ENCODE measurements around the gene BIRC5. TPM values are rescaled to one million over a fixed set of nuclear protein-coding genes. Genes with fewer than 3 reads are reported as not detected.

The BIRC5 gene
- total and polyA plus RNA-seq, 8 donors, result 4.8 to 43.4 (median 23.7) TPM

DNA sequence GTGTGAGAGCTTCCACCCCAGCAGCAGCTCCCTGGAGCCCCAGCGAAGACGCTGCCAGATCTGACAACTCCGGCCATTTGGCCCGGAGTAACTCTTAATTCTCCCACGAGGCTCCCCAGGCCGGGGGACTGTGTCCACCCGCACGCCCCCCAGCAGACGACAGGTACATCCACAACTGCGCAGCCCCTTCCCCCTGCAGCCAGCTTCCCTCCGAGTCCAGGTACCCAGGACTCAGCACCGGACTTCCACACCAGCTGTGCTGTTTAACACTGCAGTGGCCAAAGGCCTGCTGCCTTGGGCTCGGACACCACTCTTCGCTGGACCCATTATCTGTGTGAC, 38.4 kb upstream of the BIRC5 start:
- DNase-seq (no peak), ATAC-seq (no peak)
- TF ChIP-seq, protein P1, sequence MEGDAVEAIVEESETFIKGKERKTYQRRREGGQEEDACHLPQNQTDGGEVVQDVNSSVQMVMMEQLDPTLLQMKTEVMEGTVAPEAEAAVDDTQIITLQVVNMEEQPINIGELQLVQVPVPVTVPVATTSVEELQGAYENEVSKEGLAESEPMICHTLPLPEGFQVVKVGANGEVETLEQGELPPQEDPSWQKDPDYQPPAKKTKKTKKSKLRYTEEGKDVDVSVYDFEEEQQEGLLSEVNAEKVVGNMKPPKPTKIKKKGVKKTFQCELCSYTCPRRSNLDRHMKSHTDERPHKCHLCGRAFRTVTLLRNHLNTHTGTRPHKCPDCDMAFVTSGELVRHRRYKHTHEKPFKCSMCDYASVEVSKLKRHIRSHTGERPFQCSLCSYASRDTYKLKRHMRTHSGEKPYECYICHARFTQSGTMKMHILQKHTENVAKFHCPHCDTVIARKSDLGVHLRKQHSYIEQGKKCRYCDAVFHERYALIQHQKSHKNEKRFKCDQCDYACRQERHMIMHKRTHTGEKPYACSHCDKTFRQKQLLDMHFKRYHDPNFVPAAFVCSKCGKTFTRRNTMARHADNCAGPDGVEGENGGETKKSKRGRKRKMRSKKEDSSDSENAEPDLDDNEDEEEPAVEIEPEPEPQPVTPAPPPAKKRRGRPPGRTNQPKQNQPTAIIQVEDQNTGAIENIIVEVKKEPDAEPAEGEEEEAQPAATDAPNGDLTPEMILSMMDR (IDR thresholded peaks at IDR 0.05), result no peak
- Histone ChIP-seq H3K4me3 (no peak overlapping the region), H3K36me3 (peaks cover 0 to 30% of the 10 kb centered on the region in 2 donors), H3K4me1 (peaks cover 41 to 89% of the 10 kb centered on the region in 2 donors), H3K27ac (peak overlapping the region; percentile 88 to 92), H3K9me3 (no peaks in the 10 kb centered on the region), H3K27me3 (no peaks in the 10 kb centered on the region)
- intact Hi-C loops (cut with DNase I), result no loop called here

DNA sequence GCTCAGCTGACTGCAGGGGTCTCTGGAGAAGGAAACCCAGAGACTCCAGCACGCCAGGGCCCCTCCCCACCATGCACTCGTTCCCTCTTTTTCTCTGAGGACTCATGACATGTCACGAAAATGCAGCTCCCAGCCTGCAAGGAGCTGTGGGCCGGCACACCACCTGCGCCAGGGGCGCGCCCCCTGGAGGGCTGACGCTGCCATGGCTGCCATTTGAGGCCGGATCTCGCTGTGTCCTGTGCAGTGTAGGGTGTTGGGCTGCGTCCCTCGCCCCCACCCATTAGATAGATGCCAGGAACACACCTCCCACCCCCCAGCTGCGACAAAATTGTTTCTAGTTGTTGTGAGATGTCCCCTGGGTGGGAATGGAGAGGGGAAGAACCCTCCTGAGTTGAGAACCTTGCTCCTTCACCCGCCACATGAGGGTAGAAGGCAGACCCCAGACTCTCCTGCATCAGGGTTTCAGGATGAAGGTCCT, 37.5 kb upstream of the BIRC5 start:
- ATAC-seq (peak; percentile 44), DNase-seq (peak in 3 of 4 donors; percentile 67 to 97 (median 79))
- Histone ChIP-seq H3K27ac (peak overlapping the region in 1 of 2 donors; percentile 92), H3K4me3 (no peak overlapping the region), H3K27me3 (no peaks in the 10 kb centered on the region), H3K4me1 (peaks cover 41 to 82% of the 10 kb centered on the region in 2 donors), H3K9me3 (no peaks in the 10 kb centered on the region), H3K36me3 (peaks cover 0 to 20% of the 10 kb centered on the region in 2 donors)
- intact Hi-C loops (cut with DNase I), result no loop called here
- TF ChIP-seq, protein P1 (IDR thresholded peaks at IDR 0.05), result peak; percentile 82 to 94

DNA sequence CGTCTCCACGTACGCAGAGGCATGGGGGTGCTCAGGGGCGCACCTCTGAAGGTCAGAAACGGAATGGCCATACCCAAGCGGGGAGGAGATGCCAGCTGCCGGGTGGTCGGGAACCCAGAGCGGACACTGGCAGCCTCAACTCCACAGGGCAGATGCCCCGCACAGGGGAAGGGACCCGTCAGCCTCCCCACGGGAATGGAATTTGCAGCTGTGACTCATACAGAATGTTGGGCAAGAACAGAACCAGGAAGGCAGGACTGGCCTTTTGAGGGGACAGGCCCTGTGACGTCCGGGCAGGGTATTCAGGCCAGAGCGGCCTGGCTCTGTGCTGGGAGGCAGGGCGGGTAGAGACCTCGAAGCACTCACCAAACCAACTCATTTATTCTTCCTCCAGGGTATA, 34.7 kb upstream of the BIRC5 start:
- Histone ChIP-seq H3K27ac (peak overlapping the region in 1 of 2 donors; percentile 54), H3K27me3 (no peaks in the 10 kb centered on the region), H3K36me3 (no peaks in the 10 kb centered on the region), H3K4me1 (peaks cover 16 to 56% of the 10 kb centered on the region in 2 donors), H3K9me3 (no peaks in the 10 kb centered on the region), H3K4me3 (no peak overlapping the region)
- peak; percentile 49 for ATAC-seq
- intact Hi-C loops (cut with DNase I), result no loop called here
- DNase-seq, result peak in 2 of 4 donors; percentile 69 to 85
- TF ChIP-seq, protein P1 (IDR thresholded peaks at IDR 0.05), result no peak

DNA sequence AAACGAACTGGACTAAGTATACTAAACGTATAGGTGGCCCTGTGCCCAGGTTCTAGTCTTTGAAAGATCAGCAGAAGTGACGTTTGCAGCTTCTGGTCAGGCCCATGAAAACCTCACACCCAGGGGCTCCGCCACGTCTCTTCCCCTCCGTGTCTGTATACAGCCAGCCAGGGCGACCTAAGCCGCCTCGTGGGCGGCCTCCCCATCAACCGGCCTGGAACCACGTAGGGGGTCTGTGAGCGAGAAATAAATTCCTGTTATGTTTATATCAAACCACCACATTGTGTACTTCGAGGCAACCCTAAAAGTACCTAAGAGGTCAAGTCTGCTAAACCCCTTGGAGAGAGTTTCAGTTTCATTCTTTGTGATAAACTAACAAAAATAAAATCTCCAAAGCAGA, 34.0 kb upstream of the BIRC5 start:
- H3K27ac ChIP-seq, result peak overlapping the region; percentile 20 to 54
- ATAC-seq (no peak), DNase-seq (no peak)
- TF ChIP-seq, protein P1 (IDR thresholded peaks at IDR 0.05), result no peak
- no peaks in the 10 kb centered on the region for H3K9me3 ChIP-seq
- intact Hi-C loops (cut with DNase I), result no loop called here
- no peak overlapping the region for H3K4me3 ChIP-seq
- H3K36me3 ChIP-seq, result no peaks in the 10 kb centered on the region
- no peaks in the 10 kb centered on the region for H3K27me3 ChIP-seq
- H3K4me1 ChIP-seq, result peaks cover 12 to 54% of the 10 kb centered on the region in 2 donors

DNA sequence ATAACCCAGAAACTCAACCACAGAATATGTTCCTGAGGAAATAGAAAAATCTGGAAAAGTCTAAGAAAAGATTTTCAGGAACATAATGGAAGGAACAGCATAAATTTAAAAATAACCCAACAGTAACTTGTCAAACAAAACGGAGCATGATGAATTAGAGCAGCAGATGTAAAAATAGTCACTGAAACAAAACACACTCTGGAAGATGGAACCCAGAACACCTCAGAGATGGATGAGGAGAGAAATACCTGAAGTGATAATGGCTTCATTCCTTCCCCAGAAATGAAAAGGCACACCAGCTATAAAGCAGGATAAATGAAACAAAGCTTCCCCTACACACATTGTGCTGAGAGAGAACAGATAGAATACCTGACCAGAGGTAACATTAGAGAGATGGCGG, 33.5 kb upstream of the BIRC5 start:
- peaks cover 7 to 52% of the 10 kb centered on the region in 2 donors for H3K4me1 ChIP-seq
- no peak overlapping the region for H3K4me3 ChIP-seq
- peak overlapping the region; percentile 20 to 54 for H3K27ac ChIP-seq
- DNase-seq, result no peak
- H3K36me3 ChIP-seq, result no peaks in the 10 kb centered on the region
- H3K9me3 ChIP-seq, result no peaks in the 10 kb centered on the region
- TF ChIP-seq, protein P1 (IDR thresholded peaks at IDR 0.05), result no peak
- H3K27me3 ChIP-seq, result no peaks in the 10 kb centered on the region
- intact Hi-C loops (cut with DNase I), result no loop called here
- ATAC-seq, result no peak

Data from left lung (tissue), 10 donors.